GM12872 (cell line): ENCODE data around the gene C6orf118.

Experiments
- CTCF ChIP-seq: IDR thresholded peaks from 3 replicates; pipeline ENCODE4 v1.5.1; 2011; ENCODE audit warnings: low read depth, mild to moderate bottlenecking, low read length, moderate library complexity; ENCODE audit not compliant: insufficient read depth

Gene C6orf118

GRCh38 chr6:165308926-165309731 is at the start of gene C6orf118:
C6orf118 (minus strand) TSS chr6:165309605; CDS start chr6:165309586, 19 bp downstream.
- no peak for TF ChIP-seq CTCF

- TF ChIP-seq CTCF = no peak
Measured at GRCh38 chr6:165345700-165346099, 36.3 kb upstream of the C6orf118 start.

GRCh38 chr6:165340532-165340931 is 31.1 kb upstream of the C6orf118 start:
- TF ChIP-seq CTCF = no peak

DNA sequence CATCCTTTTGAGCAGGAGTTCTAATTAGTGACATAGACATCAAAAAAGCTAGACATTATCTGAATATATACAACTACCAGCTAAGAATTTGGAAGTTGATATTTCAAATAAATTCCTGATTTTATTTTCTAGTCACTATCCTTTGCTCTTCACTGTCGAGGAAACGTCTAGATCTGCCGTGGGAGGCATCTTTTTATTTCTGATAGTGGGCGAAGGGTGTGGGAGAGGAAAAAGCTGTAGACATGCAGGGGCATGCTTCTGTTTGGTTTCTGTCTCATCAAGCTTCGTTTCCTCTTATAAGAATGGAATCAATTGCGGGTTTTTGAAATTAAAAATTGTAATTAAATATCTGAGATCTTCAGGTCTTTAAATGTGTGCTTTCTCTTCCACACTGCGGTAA is 16.2 kb upstream of the C6orf118 start:
- TF ChIP-seq CTCF = no peak

- TF ChIP-seq CTCF = no peak
Measured at GRCh38 chr6:165321555-165322145, 12.2 kb upstream of the C6orf118 start.

DNA sequence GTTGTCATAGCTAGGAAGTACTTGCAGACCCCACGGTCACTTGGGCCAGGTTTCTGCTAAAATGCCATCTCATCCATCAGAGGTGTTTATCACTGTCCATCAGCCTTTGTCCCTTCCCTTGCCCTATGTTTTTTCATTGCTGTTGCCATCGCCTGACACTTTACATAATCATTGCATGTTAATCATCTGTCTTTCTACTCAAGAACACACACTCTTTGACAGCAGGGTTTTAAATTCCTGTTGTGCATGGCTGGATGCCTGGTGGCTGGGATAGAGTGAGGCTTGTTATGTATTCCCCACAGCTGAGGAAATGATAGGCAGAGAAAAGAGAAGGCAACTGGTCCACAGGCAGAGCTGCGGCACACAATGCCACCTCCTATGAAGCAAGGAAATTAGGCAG is 11.7 kb upstream of the C6orf118 start:
- TF ChIP-seq CTCF = no peak

DNA sequence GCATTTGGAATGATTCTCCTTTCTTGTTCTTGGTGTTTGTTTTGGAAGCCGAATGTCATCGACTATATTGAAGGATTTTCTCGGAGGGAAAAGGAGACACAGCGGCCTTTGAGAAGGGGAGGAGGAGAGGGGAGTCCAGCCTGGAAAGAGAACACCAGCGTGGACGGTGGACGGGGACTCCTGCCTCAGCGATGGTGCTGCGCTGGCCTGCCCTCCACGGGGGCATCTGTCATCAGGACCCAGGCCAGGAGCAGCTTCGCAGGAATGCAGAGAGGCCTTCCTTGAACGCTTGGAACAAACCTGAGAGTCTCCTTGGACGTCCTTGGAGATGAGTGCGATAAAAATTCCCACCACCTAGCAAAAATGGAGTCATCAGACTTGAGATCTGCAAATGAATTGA is 8.3 kb upstream of the C6orf118 start:
- no peak for TF ChIP-seq CTCF
